MG63 (cell line): ENCODE measurements around the gene OR2C3. TPM values are rescaled to one million over a fixed set of nuclear protein-coding genes. Genes with fewer than 3 reads are reported as not detected.

Source experiments
- DNase-seq: peaks from one replicate; pipeline ENCODE4 v3.0.0-alpha.2; 2020
- H3K27me3 ChIP-seq: fragments of 250-450 bp; sonication (Bioruptor Pico); 2 replicates; pipeline ENCODE4 v1.5.1; 2020; ENCODE audit warnings: mild to moderate bottlenecking, moderate library complexity
- H3K36me3 ChIP-seq: fragments of 250-450 bp; sonication (Bioruptor Pico); 2 replicates; pipeline ENCODE4 v1.5.1; 2020; ENCODE audit warnings: mild to moderate bottlenecking, moderate library complexity
- H3K4me3 ChIP-seq: fragments of 250-450 bp; sonication (Bioruptor Pico); 2 replicates; pipeline ENCODE4 v1.5.1; 2020; ENCODE audit warnings: mild to moderate bottlenecking, moderate library complexity
- H3K9me3 ChIP-seq: fragments of 250-450 bp; sonication (Bioruptor Pico); 2 replicates; pipeline ENCODE4 v1.5.1; 2020; ENCODE audit warnings: mild to moderate bottlenecking, moderate library complexity
- total RNA-seq: library from RNA; depleted of rRNA; stranded (reverse); fragments of >200 nt; shearing (Covaris generic); gene quantifications from 2 replicates; pipeline ENCODE4 v1.2.3, GENCODE V29; 2014; ENCODE audit warnings: low replicate concordance; rRNA removed

The OR2C3 gene
- not detected in 2 replicates for total RNA-seq

GRCh38 chr1:247536340-247536739 lies at the start of gene OR2C3:
Gene OR2C3 (minus strand): TSS chr1:247536440. CDS start chr1:247532511, 3,929 bp downstream.
- no peaks in the 10 kb centered on the region for H3K36me3 ChIP-seq
- H3K9me3 ChIP-seq = 0 out of 2 replicates have a peak, but pooled peaks cover 2% of the 10 kb centered on the region
- H3K27me3 ChIP-seq = no peaks in the 10 kb centered on the region
- DNase-seq = no peak
- H3K4me3 ChIP-seq = no peak within 1 kb of the TSS

GRCh38 chr1:247578946-247579460 lies 42.8 kb upstream of the OR2C3 start:
- no peaks in the 10 kb centered on the region for H3K9me3 ChIP-seq
- no peaks in the 10 kb centered on the region for H3K36me3 ChIP-seq
- no peak for DNase-seq
- H3K27me3 ChIP-seq = no peaks in the 10 kb centered on the region
- no peak overlapping the region for H3K4me3 ChIP-seq

GRCh38 chr1:247576514-247576913 lies 40.3 kb upstream of the OR2C3 start:
- Histone ChIP-seq H3K9me3 (no peaks in the 10 kb centered on the region), H3K36me3 (no peaks in the 10 kb centered on the region)
- DNase-seq = no peak

GRCh38 chr1:247574664-247575063 lies 38.4 kb upstream of the OR2C3 start:
- H3K27me3 ChIP-seq = no peaks in the 10 kb centered on the region
- H3K4me3 ChIP-seq = no peak overlapping the region
- DNase-seq = no peak
- no peaks in the 10 kb centered on the region for H3K36me3 ChIP-seq
- H3K9me3 ChIP-seq = no peaks in the 10 kb centered on the region

More at GRCh38 chr1:247576514-247576913, 40.3 kb upstream of the OR2C3 start:
- no peak overlapping the region for H3K4me3 ChIP-seq
- H3K27me3 ChIP-seq = no peaks in the 10 kb centered on the region

- no peaks in the 10 kb centered on the region for H3K36me3 ChIP-seq
- no peak for DNase-seq
- no peaks in the 10 kb centered on the region for H3K9me3 ChIP-seq
- H3K4me3 ChIP-seq = no peak overlapping the region
- H3K27me3 ChIP-seq = no peaks in the 10 kb centered on the region
These were observed 38.0 kb upstream of the OR2C3 start for GRCh38 chr1:247574236-247574635.

GRCh38 chr1:247562198-247562597 lies 26.0 kb upstream of the OR2C3 start:
- DNase-seq = no peak
- Histone ChIP-seq H3K27me3 (no peaks in the 10 kb centered on the region), H3K36me3 (no peaks in the 10 kb centered on the region), H3K4me3 (no peak overlapping the region), H3K9me3 (no peaks in the 10 kb centered on the region)

GRCh38 chr1:247561711-247562110 lies 25.5 kb upstream of the OR2C3 start:
- no peak for DNase-seq
- no peaks in the 10 kb centered on the region for H3K9me3 ChIP-seq
- H3K36me3 ChIP-seq = no peaks in the 10 kb centered on the region
- no peak overlapping the region for H3K4me3 ChIP-seq
- H3K27me3 ChIP-seq = no peaks in the 10 kb centered on the region

GRCh38 chr1:247557926-247558674 lies 21.9 kb upstream of the OR2C3 start:
- no peak for DNase-seq
- Histone ChIP-seq H3K9me3 (no peaks in the 10 kb centered on the region), H3K36me3 (no peaks in the 10 kb centered on the region), H3K4me3 (no peak overlapping the region), H3K27me3 (no peaks in the 10 kb centered on the region)

GRCh38 chr1:247552231-247552630 lies 16.0 kb upstream of the OR2C3 start:
- no peaks in the 10 kb centered on the region for H3K36me3 ChIP-seq
- H3K9me3 ChIP-seq = no peaks in the 10 kb centered on the region
- DNase-seq = no peak
- H3K4me3 ChIP-seq = no peak overlapping the region
- H3K27me3 ChIP-seq = no peaks in the 10 kb centered on the region

GRCh38 chr1:247551721-247552120 lies 15.5 kb upstream of the OR2C3 start:
- H3K36me3 ChIP-seq = no peaks in the 10 kb centered on the region
- H3K27me3 ChIP-seq = no peaks in the 10 kb centered on the region
- DNase-seq = no peak
- no peak overlapping the region for H3K4me3 ChIP-seq
- no peaks in the 10 kb centered on the region for H3K9me3 ChIP-seq

GRCh38 chr1:247548769-247549182 lies 12.5 kb upstream of the OR2C3 start, which contains the start of gene GCSAML:
Gene GCSAML (plus strand): TSS chr1:247549134. CDS start chr1:247549192, 58 bp downstream.
- Histone ChIP-seq H3K36me3 (no peaks in the 10 kb centered on the region), H3K9me3 (no peaks in the 10 kb centered on the region)
- no peak for DNase-seq

GRCh38 chr1:247548092-247548491 lies 11.9 kb upstream of the OR2C3 start:
- Histone ChIP-seq H3K9me3 (no peaks in the 10 kb centered on the region), H3K27me3 (no peaks in the 10 kb centered on the region), H3K4me3 (no peak overlapping the region), H3K36me3 (no peaks in the 10 kb centered on the region)
- no peak for DNase-seq

More at GRCh38 chr1:247548769-247549182, 12.5 kb upstream of the OR2C3 start, which contains the start of gene GCSAML:
- H3K4me3 ChIP-seq = no peak within 1 kb of the TSS
- no peaks in the 10 kb centered on the region for H3K27me3 ChIP-seq

- no peak for DNase-seq
- Histone ChIP-seq H3K27me3 (no peaks in the 10 kb centered on the region), H3K9me3 (no peaks in the 10 kb centered on the region), H3K36me3 (no peaks in the 10 kb centered on the region), H3K4me3 (no peak overlapping the region)
These were observed 6.6 kb upstream of the OR2C3 start for GRCh38 chr1:247542811-247543210.

GRCh38 chr1:247540581-247540980 lies 4.3 kb upstream of the OR2C3 start:
- no peak for DNase-seq
- Histone ChIP-seq H3K4me3 (no peak overlapping the region), H3K36me3 (no peaks in the 10 kb centered on the region), H3K27me3 (no peaks in the 10 kb centered on the region), H3K9me3 (0 out of 2 replicates have a peak, but pooled peaks cover 2% of the 10 kb centered on the region)

GRCh38 chr1:247539215-247539614 lies 3.0 kb upstream of the OR2C3 start:
- Histone ChIP-seq H3K9me3 (0 out of 2 replicates have a peak, but pooled peaks cover 2% of the 10 kb centered on the region), H3K36me3 (no peaks in the 10 kb centered on the region), H3K4me3 (no peak overlapping the region), H3K27me3 (no peaks in the 10 kb centered on the region)
- no peak for DNase-seq

GRCh38 chr1:247538561-247538960 lies 2.3 kb upstream of the OR2C3 start:
- Histone ChIP-seq H3K4me3 (no peak overlapping the region), H3K27me3 (no peaks in the 10 kb centered on the region), H3K9me3 (0 out of 2 replicates have a peak, but pooled peaks cover 2% of the 10 kb centered on the region), H3K36me3 (no peaks in the 10 kb centered on the region)
- no peak for DNase-seq

GRCh38 chr1:247535402-247535801 lies 838 bp downstream of the OR2C3 start:
- Histone ChIP-seq H3K9me3 (0 out of 2 replicates have a peak, but pooled peaks cover 2% of the 10 kb centered on the region), H3K27me3 (no peaks in the 10 kb centered on the region), H3K36me3 (no peaks in the 10 kb centered on the region), H3K4me3 (no peak overlapping the region)
- DNase-seq = no peak

- no peaks in the 10 kb centered on the region for H3K9me3 ChIP-seq
- no peaks in the 10 kb centered on the region for H3K27me3 ChIP-seq
- H3K4me3 ChIP-seq = no peak overlapping the region
- no peak for DNase-seq
- no peaks in the 10 kb centered on the region for H3K36me3 ChIP-seq
These were observed 4.3 kb downstream of the OR2C3 start for GRCh38 chr1:247531937-247532336.
